ENCODE data around the gene LNX2.
A peak's percentile ranks its signal among the peaks of the same experiment; 100 is the strongest.

Gene LNX2

DNA sequence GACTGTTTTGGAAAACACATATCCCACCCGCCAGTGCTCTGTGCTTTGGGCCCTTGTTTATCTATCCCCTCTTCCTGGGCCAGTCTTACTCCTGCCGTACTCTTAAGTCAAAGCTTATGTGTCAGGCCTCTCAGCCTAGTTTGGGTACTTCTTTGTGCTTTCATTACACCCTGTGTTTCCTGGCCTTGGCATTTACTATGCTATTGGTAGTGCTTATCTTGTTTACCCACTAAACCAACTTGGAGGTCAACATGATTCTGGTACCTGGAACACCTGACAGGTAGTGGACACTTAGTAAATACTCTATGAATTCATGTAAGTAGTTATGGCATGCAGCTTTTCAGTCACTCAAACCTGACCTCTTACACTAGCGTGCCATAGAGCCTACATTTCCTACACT lies 3.7 kb upstream of the LNX2 start:
- peak overlapping the region; percentile 86 for H3K9ac ChIP-seq (ENCODE audit: low read depth, low read length, poor library complexity, severe bottlenecking)
- H2AFZ ChIP-seq (ENCODE audit: low read length), result no peak overlapping the region
- H3K36me3 ChIP-seq (ENCODE audit: insufficient read depth, low read length), result no peaks in the 10 kb centered on the region
- peaks cover 62% of the 10 kb centered on the region for H3K4me1 ChIP-seq (ENCODE audit: insufficient read depth, low read length, poor library complexity, severe bottlenecking)
- peaks cover 70% of the 10 kb centered on the region for H4K20me1 ChIP-seq (ENCODE audit: insufficient read depth, low read length, poor library complexity, severe bottlenecking)
- H3K4me2 ChIP-seq (ENCODE audit: low read depth, low read length, poor library complexity, severe bottlenecking), result peak overlapping the region; percentile 98
- H3K9me2 ChIP-seq (replicated peaks; ENCODE audit: low read depth, low read length), result no peaks in the 10 kb centered on the region
- no peaks in the 10 kb centered on the region for H3F3A ChIP-seq (ENCODE audit: low read depth)
- TF ChIP-seq, protein P1, sequence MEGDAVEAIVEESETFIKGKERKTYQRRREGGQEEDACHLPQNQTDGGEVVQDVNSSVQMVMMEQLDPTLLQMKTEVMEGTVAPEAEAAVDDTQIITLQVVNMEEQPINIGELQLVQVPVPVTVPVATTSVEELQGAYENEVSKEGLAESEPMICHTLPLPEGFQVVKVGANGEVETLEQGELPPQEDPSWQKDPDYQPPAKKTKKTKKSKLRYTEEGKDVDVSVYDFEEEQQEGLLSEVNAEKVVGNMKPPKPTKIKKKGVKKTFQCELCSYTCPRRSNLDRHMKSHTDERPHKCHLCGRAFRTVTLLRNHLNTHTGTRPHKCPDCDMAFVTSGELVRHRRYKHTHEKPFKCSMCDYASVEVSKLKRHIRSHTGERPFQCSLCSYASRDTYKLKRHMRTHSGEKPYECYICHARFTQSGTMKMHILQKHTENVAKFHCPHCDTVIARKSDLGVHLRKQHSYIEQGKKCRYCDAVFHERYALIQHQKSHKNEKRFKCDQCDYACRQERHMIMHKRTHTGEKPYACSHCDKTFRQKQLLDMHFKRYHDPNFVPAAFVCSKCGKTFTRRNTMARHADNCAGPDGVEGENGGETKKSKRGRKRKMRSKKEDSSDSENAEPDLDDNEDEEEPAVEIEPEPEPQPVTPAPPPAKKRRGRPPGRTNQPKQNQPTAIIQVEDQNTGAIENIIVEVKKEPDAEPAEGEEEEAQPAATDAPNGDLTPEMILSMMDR (conservative IDR thresholded peaks at IDR 0.05; ENCODE audit: low read length), result no peak
- no peak for TF ChIP-seq EZH2phosphoT487 (IDR thresholded peaks at IDR 0.05; ENCODE audit: borderline replicate concordance)
- no peaks in the 10 kb centered on the region for H3K27me3 ChIP-seq (ENCODE audit: insufficient read depth, low read length, poor library complexity, severe bottlenecking)
- peaks cover 91% of the 10 kb centered on the region for H3K79me2 ChIP-seq (ENCODE audit: insufficient read depth, low read length)
- peak overlapping the region; percentile 89 for H3K4me3 ChIP-seq (ENCODE audit: low read length, poor library complexity, severe bottlenecking)
- H3K9me3 ChIP-seq (ENCODE audit: insufficient read depth, low read depth, low read length), result no peaks in the 10 kb centered on the region

DNA sequence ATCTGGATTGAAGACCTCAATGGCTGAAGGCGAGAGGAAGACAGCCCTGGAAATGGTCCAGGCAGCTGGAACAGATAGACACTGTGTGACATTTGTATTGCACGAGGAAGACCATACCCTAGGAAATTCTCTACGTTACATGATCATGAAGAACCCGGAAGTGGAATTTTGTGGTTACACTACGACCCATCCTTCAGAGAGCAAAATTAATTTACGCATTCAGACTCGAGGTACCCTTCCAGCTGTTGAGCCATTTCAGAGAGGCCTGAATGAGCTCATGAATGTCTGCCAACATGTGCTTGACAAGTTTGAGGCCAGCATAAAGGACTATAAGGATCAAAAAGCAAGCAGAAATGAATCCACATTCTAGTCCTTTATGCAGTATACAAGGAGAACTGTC lies 2.6 kb upstream of the LNX2 start:
- H4K20me1 ChIP-seq (ENCODE audit: insufficient read depth, low read length, poor library complexity, severe bottlenecking), result peaks cover 78% of the 10 kb centered on the region
- H3K9me3 ChIP-seq (ENCODE audit: insufficient read depth, low read depth, low read length), result no peaks in the 10 kb centered on the region
- no peaks in the 10 kb centered on the region for H3K27me3 ChIP-seq (ENCODE audit: insufficient read depth, low read length, poor library complexity, severe bottlenecking)
- H3F3A ChIP-seq (ENCODE audit: low read depth), result no peaks in the 10 kb centered on the region
- peaks cover 74% of the 10 kb centered on the region for H3K4me1 ChIP-seq (ENCODE audit: insufficient read depth, low read length, poor library complexity, severe bottlenecking)
- H3K4me2 ChIP-seq (ENCODE audit: low read depth, low read length, poor library complexity, severe bottlenecking), result peak overlapping the region; percentile 98
- H2AFZ ChIP-seq (ENCODE audit: low read length), result no peak overlapping the region
- peaks cover 91% of the 10 kb centered on the region for H3K79me2 ChIP-seq (ENCODE audit: insufficient read depth, low read length)
- no peaks in the 10 kb centered on the region for H3K9me2 ChIP-seq (replicated peaks; ENCODE audit: low read depth, low read length)
- no peak for TF ChIP-seq EZH2phosphoT487 (IDR thresholded peaks at IDR 0.05; ENCODE audit: borderline replicate concordance)
- TF ChIP-seq, protein P1 (conservative IDR thresholded peaks at IDR 0.05; ENCODE audit: low read length), result no peak
- peak overlapping the region; percentile 89 for H3K4me3 ChIP-seq (ENCODE audit: low read length, poor library complexity, severe bottlenecking)
- no peaks in the 10 kb centered on the region for H3K36me3 ChIP-seq (ENCODE audit: insufficient read depth, low read length)
- peak overlapping the region; percentile 86 for H3K9ac ChIP-seq (ENCODE audit: low read depth, low read length, poor library complexity, severe bottlenecking)

DNA sequence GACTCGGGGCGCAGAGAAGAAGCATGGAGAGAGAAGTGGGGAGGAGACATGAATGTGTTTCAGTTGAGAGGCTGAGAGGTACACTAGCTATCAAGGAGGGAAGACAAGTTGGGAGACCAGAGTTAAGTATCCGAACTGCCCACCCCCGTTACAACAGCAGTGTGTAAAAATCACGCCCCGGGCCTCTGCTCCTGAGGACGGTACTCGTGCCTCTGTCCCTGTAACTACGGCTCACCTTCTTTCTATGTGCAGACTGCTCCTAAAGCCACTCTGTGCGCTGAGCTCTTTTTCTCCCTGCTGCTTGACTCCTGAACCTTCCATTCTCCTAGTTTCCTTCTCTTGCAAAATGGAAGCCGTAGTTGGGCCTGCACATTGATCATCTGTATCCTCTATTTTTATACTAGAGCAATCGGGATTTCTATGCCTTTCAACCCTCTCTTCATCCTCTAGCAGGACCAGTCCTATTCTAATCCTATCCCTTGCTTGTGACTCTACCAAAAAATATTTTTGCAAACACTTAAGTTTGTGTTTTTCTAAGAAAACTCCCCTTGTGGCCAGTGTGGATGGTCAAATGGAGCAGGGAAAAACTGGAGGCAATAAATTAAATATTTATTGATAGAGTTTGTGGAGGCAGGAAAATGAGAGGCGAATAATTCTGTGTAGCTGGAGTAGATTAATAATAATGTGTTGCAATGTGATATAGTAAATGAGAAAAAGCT lies 1.9 kb upstream of the LNX2 start:
- no peaks in the 10 kb centered on the region for H3K9me3 ChIP-seq (ENCODE audit: insufficient read depth, low read depth, low read length)
- peak overlapping the region; percentile 73 for H2AFZ ChIP-seq (ENCODE audit: low read length)
- peaks cover 76% of the 10 kb centered on the region for H3K4me1 ChIP-seq (ENCODE audit: insufficient read depth, low read length, poor library complexity, severe bottlenecking)
- peak overlapping the region; percentile 89 for H3K4me3 ChIP-seq (ENCODE audit: low read length, poor library complexity, severe bottlenecking)
- H3K4me2 ChIP-seq (ENCODE audit: low read depth, low read length, poor library complexity, severe bottlenecking), result peak overlapping the region; percentile 98
- H3K36me3 ChIP-seq (ENCODE audit: insufficient read depth, low read length), result no peaks in the 10 kb centered on the region
- peaks cover 91% of the 10 kb centered on the region for H3K79me2 ChIP-seq (ENCODE audit: insufficient read depth, low read length)
- TF ChIP-seq EZH2phosphoT487 (IDR thresholded peaks at IDR 0.05; ENCODE audit: borderline replicate concordance), result no peak
- TF ChIP-seq, protein P1 (conservative IDR thresholded peaks at IDR 0.05; ENCODE audit: low read length), result peak; percentile 25
- H3K9ac ChIP-seq (ENCODE audit: low read depth, low read length, poor library complexity, severe bottlenecking), result peak overlapping the region; percentile 86
- H3F3A ChIP-seq (ENCODE audit: low read depth), result no peaks in the 10 kb centered on the region
- H4K20me1 ChIP-seq (ENCODE audit: insufficient read depth, low read length, poor library complexity, severe bottlenecking), result peaks cover 77% of the 10 kb centered on the region
- no peaks in the 10 kb centered on the region for H3K9me2 ChIP-seq (replicated peaks; ENCODE audit: low read depth, low read length)
- H3K27me3 ChIP-seq (ENCODE audit: insufficient read depth, low read length, poor library complexity, severe bottlenecking), result no peaks in the 10 kb centered on the region

Measured in Loucy (cell line).